ENCODE data around the gene PDS5B.

- TF ChIP-seq CTCF (IDR thresholded peaks at IDR 0.05 in 4 of 5, conservative IDR thresholded peaks at IDR 0.05 in 1 of 5): no peak
- no peak for TF ChIP-seq POLR2A (IDR thresholded peaks at IDR 0.05)
Observed at GRCh38 chr13:32825481-32825880, 239.2 kb downstream of the PDS5B start.

Data from gastrocnemius medialis (tissue), 4 donors.